ENCODE data around the gene PLXNA2. TPM values are rescaled to one million over a fixed set of nuclear protein-coding genes. Genes with fewer than 3 reads are reported as not detected.

Gene PLXNA2
- total RNA-seq, 1 experiment from 2014 or later: 0.89 TPM

GRCh38 chr1:208133355-208133754 is 110.8 kb downstream of the PLXNA2 start:
- CTCF ChIA-PET: interaction anchor here (2.9 kb wide), 1 partner anchor 10 kb away, joined by 13 read pairs; no protein-coding TSS in a partner anchor
- Histone ChIP-seq H3K4me1 (ENCODE audit: control insufficient read depth in 1 of 2, insufficient read depth in 2 of 2, low read length in 2 of 2) (peaks cover 3 to 11% of the 10 kb centered on the region in 2 experiments; a peak in 3 of 4 replicates), H3K27me3 (ENCODE audit: insufficient read depth, low read length) (no peaks in the 10 kb centered on the region), H3K4me2 (ENCODE audit: low read length) (no peak overlapping the region), H3K9me2 (ENCODE audit: insufficient read depth) (no peaks in the 10 kb centered on the region), H3K9me3 (ENCODE audit: control insufficient read depth in 1 of 2, insufficient read depth in 1 of 2, low read depth in 1 of 2, low read length in 2 of 2) (no peaks in the 10 kb centered on the region), H3K9ac (ENCODE audit: low read length) (no peak overlapping the region), H3K4me3 (replicated peaks in 1 of 2; ENCODE audit: low read depth in 1 of 2, low read length in 2 of 2) (no peak overlapping the region), H2AFZ (ENCODE audit: low read depth, low read length, poor library complexity, severe bottlenecking) (no peak overlapping the region), H3K36me3 (ENCODE audit: control insufficient read depth in 1 of 2, insufficient read depth in 2 of 2, low read length in 2 of 2) (no peaks in the 10 kb centered on the region), H3K27ac (ENCODE audit: low read depth, low read length) (no peak overlapping the region), H3K79me2 (ENCODE audit: insufficient read depth, low read length) (no peaks in the 10 kb centered on the region), H4K20me1 (ENCODE audit: insufficient read depth) (no peaks in the 10 kb centered on the region)
- BruUV-seq (replicated peaks): no TSS peak
- POLR2A ChIA-PET: no interaction called here
- TF ChIP-seq ELF1 (IDR thresholded peaks at IDR 0.05; ENCODE audit: borderline replicate concordance, low read depth): no peak
- TF ChIP-seq EZH2 (IDR thresholded peaks at IDR 0.05): no peak
- TF ChIP-seq SIN3A (IDR thresholded peaks at IDR 0.05; ENCODE audit: low read depth): no peak
- no peak for TF ChIP-seq CBX3 (IDR thresholded peaks at IDR 0.05; ENCODE audit: low read depth)
- no peak for TF ChIP-seq EZH2phosphoT487 (IDR thresholded peaks at IDR 0.05; ENCODE audit: borderline replicate concordance)
- TF ChIP-seq TCF7L2 (IDR thresholded peaks at IDR 0.05; ENCODE audit: borderline replicate concordance, extremely low read depth, insufficient read depth, insufficient read length): no peak
- TF ChIP-seq SRF (IDR thresholded peaks at IDR 0.05; ENCODE audit: low read depth): no peak
- TF ChIP-seq SP1 (IDR thresholded peaks at IDR 0.05; ENCODE audit: low read depth): no peak
- no peak for TF ChIP-seq ZNF274 (IDR thresholded peaks at IDR 0.05; ENCODE audit: low read depth, low read length)
- no peak for TF ChIP-seq ATF3 (IDR thresholded peaks at IDR 0.05)
- TF ChIP-seq POLR2AphosphoS5 (IDR thresholded peaks at IDR 0.05; ENCODE audit: low read depth, low read length): no peak
- TF ChIP-seq ZBTB33 (IDR thresholded peaks at IDR 0.05; ENCODE audit: extremely low read depth, insufficient replicate concordance, low read length): no peak
- no peak for TF ChIP-seq MAX (IDR thresholded peaks at IDR 0.05)
- TF ChIP-seq EGR1 (IDR thresholded peaks at IDR 0.05; ENCODE audit: low read depth): no peak
- no peak for TF ChIP-seq POLR2A (IDR thresholded peaks at IDR 0.05; ENCODE audit: borderline replicate concordance, extremely low read depth, insufficient read depth, insufficient read length)
- no peak for TF ChIP-seq FOSL1 (IDR thresholded peaks at IDR 0.05; ENCODE audit: low read depth)
- TF ChIP-seq CEBPB (IDR thresholded peaks at IDR 0.05; ENCODE audit: low read depth): no peak
- no peak for TF ChIP-seq RAD21 (IDR thresholded peaks at IDR 0.05; ENCODE audit: low read depth)
- TF ChIP-seq JUND (IDR thresholded peaks at IDR 0.05): no peak
- no peak for DNase-seq (ENCODE audit: low read depth, low spot score)
- no peak for ATAC-seq
- RAD21 ChIA-PET (ENCODE audit: low non-redundant PET in 1 of 2, low total read pairs in 2 of 2, uncharacterized antibody in 2 of 2, unreplicated experiment in 2 of 2): no interaction called here
- intact Hi-C loops (cut with micrococcal nuclease): no loop called here

Data from HCT116 (cell line).